ENCODE measurements around the gene UBL7.

Gene UBL7

DNA sequence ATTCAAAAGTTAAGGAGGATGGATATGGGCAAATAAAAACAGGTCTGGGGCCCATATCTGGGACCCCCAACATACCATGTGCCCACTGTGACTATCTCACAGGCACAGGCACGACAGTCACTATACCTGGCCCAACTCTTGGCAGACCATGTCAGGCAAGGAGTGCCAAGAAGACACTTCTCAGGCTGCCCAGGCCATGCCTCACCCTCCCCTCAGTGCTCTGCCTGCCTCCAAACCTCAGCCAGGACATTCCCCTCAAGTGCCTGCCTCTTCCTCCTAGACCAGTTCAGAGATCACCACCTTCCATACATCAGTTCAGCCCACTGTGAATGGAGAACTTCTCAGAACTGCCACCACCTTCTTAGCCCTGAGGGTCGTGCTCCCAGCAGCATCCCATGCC, 22.8 kb downstream of the UBL7 start:
- no peak for DNase-seq

- no peak for DNase-seq
Measured at GRCh38 chr15:74434263-74435136, 26.5 kb downstream of the UBL7 start.

GRCh38 chr15:74433592-74434262, 27.2 kb downstream of the UBL7 start, which contains the start of gene SEMA7A:
TSS of gene SEMA7A (minus strand) at chr15:74433958. CDS start at chr15:74433918, 40 bp downstream.
- peak; percentile 59 to 82 (median 70) for DNase-seq

DNA sequence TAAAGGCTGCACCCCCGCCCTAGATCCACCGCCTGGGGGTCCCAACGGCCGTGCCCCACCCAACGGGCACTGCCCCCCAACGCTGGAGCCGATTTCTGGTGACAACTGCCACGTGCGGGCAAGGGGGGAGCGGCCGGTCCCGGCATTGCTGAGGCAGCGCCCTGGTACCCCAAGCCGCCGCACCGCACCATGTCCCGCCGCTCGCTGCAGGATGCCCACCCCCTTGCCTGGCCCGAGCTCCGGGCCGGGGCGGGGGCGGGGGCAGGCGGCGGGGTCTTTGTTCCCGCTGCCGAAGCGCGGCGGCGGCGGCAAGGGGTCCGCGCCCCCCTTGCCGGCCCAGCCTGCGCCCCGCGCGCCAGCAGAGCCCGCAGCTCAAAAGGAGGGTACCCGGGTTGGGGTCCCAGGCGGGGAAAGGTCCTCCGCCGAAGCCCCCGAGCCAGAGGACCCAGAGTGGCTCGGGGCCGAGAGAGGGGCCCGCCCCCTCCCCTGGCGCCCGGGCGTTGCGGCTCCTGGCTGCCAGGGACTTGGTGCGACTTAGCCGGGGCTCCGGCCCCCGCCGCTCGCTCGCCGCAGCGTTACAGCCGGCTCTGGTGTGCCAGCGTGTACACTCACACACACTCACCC, 27.9 kb downstream of the UBL7 start:
- DNase-seq = peak in 2 of 4 experiments; percentile 22 to 25

DNA sequence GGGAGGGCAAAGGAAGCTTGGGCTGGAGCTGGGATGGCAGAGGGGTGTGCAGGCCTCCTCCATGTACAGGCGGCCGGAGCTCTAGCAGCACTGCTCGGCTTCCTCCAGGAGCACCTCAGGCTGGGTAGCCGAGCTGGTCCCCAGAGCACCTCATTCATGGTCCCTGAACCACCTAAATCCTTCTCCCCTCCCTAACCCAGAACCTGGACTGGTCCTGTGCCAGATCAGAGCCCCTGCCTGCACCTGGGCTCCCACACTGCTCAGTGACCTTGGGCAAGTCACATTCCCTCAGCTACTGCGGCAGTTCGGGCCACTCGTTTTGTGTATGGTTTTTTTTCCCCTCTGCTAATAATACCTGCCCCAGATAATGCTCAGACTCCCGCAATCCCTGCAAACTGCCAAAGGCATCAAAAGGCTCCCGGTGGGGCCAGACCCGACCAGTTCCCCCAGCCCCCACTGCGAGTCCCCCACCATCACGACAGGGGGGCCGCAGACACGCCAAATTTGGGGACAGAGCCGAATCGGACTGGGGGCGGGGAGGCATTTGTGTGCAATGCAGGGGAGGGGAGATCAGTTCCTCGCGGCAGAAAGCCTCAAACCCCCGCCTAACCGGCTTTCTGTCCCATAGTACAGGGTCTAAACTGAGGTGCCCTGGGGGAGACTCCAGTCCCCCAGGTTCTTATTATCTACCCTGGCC, 28.5 kb downstream of the UBL7 start:
- no peak for DNase-seq

DNA sequence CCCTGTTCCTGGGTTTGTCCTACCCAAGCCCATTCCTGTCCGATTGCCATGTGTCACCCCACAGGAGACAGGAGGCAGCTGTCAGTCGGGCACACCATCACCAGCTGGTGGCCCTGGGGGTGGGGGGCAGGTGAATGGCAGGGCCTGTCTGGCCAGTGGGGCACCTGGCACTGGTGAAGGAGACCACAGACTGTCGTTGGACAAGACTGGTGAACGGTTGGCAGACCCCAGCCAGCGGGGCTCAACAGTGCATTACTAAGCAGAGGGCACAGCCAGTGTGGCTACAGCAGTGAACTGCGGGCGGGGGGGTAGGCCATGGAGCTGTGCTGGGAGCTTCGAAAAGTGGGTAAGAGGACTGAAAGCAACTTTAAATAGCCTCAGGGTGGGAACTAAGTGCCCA, 29.3 kb downstream of the UBL7 start:
- no peak for DNase-seq

DNA sequence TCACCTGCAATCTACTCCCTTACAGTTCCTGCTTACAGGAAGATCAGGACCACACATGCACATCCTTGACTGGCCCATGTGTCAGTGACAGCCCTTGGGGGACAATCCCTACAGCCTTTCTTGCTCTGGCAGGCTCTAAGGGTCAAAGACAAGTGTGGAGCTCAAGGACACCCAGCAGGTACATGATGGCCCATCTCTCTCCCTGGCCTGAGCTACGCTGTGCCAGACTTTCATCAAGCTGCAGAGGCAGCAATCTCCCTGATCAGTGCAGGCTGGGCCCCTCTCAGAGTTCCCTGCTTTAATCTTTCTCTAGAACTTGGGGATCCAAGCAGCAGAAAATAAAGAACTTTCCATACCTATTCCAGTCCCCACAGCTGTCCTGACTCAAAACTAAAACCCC, 29.8 kb downstream of the UBL7 start:
- DNase-seq = no peak

DNA sequence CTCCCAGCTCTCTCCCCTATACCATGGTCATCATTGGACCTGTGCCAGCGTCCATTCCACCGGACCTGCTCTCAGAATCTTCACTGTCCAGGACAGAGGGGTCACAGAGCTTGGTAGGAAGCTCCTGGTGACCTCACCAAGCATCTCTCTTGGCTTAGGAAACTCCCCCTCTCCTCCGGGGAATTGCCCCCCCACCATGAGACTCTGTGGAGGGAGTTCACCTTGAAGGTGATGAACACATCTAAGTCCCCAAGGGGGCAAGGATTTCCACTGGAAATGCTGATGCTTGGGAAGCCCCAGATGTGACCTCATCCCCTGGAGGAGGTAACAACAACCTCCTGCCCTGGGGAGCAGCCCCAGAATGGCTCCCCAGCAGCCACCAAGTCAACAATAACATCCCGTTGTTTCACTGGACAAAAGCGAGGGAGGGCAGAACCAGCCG, 30.4 kb downstream of the UBL7 start:
- DNase-seq = no peak

DNA sequence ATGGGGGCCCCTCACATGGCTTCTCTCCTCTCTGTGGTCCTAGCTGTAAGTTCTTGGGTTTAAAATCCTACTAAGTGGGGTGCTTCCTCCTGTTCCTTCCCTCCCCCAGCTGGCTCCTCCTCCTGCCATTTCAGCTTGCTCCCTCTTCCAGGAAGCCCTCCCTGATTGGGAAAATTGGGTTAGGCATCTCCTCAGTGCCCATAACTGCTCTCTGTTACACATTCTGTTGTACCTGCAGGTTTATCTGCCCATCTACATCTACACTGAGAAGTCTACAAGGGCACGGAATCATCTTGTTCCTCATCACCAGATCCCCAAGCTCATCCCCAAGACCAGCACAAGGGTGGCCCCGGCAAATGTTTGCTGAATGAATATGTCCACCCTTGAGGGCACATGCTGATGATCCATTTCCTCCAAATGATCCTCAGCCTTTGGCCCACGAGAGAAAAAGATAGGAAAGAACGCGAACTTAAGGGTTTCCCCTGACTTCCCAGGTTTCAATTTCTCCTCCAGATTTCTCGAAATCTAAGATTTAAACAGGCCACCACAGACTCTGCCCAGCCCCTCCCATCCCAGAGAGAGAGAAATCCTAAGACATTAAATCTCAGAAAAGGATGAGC, 31.1 kb downstream of the UBL7 start:
- no peak for DNase-seq

- DNase-seq = no peak
Measured at GRCh38 chr15:74428970-74429780, 31.8 kb downstream of the UBL7 start.

DNA sequence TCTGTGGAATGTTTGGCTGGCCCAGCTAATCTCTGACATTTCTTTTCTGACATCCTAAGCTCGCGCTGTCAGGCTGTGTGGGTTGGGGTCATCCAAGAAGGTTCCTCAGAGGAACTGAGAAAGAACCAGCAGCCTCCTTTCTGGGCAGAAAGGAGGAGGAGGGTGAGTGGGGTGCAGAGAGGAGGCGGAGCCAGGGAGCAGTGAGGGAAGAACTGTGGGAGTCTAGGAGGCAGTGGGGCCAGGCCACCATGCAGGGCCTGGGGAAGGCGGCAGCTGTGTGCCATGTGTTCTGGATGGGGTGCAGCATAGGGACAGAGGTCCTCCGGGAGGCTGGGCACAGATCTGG, 32.5 kb downstream of the UBL7 start:
- no peak for DNase-seq

DNA sequence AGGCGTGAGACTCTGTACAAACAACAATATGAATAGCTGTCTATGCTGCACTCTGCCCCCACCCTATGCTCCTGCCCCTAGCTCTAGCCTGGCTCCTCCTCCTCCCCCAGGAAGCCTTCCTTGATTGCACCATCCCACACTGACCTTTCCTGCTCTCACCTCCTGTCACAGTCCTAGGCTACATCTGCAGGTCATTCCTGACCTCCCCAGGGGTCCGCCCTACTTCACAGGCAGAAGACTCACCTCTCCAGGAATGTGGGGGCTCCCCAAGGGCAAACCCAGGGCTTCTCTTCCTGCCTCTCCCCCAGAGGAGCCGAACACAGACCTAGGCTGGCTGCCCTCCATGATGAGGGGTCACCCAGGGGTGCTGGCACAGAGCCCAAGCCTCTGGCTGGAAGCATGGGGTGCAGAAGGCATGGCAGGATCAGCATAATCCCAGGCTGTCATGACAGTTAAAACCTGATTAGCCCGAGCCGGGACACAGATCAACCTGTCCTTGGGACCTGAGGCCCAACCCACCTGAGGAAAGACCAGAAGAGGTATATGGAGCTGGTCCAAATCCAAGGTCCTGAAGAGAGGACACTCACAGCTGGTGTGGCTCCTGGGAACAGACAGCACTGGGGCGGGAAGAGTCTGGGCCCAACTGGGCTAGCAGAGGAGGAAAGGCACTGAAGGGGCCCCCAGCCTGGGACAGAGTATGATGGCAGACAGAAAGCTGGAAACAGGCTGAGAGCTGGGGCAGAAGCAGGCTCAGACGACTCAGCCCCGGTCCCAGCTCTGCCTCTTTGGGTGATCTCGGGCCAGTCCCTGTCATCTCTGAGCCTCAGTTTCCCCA, 33.1 kb downstream of the UBL7 start:
- DNase-seq = no peak

GRCh38 chr15:74426404-74427281, 34.3 kb downstream of the UBL7 start:
- no peak for DNase-seq

DNA sequence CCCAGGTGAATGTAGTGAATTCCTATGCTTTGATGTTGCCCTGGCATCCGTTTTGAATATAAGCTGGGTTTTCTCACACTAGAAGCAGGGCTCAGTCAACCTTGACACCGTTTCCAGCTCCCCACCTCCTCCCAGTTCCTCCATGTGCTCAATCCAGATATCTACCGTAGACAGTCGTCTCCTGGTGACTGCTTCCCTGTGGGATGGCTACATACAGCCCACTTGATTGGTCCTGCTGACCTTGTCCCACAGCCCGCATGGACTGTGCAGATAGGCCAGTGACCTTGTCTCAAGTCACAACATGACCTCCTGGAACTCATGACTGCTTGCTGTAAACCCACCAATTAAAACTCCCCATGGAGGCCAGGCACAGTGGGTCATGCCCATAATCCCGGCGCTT, 35.3 kb downstream of the UBL7 start:
- DNase-seq = no peak

- no peak for DNase-seq
Measured at GRCh38 chr15:74424901-74425528, 35.9 kb downstream of the UBL7 start.

DNA sequence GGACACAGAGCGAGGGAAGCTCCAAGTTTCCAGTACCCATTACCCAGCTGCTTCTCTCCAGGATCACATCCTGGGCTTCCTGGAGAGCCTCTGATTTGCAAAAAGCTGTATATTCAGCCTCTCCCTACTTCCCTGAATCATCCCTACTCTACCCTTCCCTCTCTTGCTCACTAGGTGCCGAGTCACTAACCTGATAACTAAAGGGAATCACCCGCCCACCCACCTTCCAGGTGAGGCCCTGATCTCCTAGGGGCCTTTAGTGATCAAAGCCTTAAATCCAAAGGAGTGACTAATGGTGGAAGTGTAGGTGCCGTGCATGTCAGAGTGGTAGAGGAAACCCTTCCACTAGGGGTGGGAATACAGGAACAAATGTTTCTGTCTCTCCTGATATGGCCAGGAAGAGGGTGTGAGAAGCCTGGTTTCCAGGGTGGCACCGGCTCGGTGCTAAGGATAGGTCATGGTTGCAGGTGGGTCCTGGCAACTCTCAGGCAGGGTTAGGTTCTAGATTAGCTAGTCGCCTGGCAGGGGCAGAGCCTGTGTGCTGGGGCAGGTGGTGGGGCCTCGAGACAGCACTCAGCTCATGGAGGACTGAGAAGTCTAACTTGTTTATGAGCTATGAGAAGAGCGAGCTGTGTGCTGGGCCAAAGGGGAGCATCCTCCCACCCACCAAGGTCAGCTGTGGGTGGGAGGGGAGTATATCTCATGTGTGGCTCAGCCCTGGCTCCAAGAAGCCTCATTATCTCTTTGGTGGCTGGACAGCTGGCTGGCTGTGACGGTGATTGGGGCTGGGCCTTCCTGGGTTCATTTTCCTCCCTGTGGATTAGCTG, 37.3 kb downstream of the UBL7 start:
- no peak for DNase-seq

GRCh38 chr15:74422652-74423430, 38.1 kb downstream of the UBL7 start:
- DNase-seq = no peak

- DNase-seq = no peak
Measured at GRCh38 chr15:74422265-74422651, 38.7 kb downstream of the UBL7 start.
